K562 (cell line): Measurements from ENCODE around the gene SETMAR. TPM values are rescaled to one million over a fixed set of nuclear protein-coding genes. Genes with fewer than 3 reads are reported as not detected.
A peak's percentile ranks its signal among the peaks of the same experiment; 100 is the strongest.

Source experiments
- CBX5 ChIP-seq: IDR thresholded peaks from 2 replicates; pipeline ENCODE4 v1.6.1; 2014; ENCODE audit warnings: low read depth, borderline replicate concordance
- CXXC5 ChIP-seq: fragments of 250-450 bp; sonication (Bioruptor Pico); IDR thresholded peaks from 2 replicates; pipeline ENCODE4 v1.8.0; 2022; ENCODE audit warnings: inconsistent platforms, mild to moderate bottlenecking, moderate library complexity
- HNRNPL ChIP-seq: fragments of 200-400 bp; formaldehyde crosslinking; IDR thresholded peaks from 2 replicates; pipeline ENCODE4 v1.6.1; 2017; ENCODE audit warnings: low read depth, mild to moderate bottlenecking, low read length
- ILK ChIP-seq: fragments of 450-650 bp; IDR thresholded peaks from 2 replicates; pipeline ENCODE4 v1.6.1; 2016; ENCODE audit warnings: missing genetic modification characterization, low read depth, mild to moderate bottlenecking, missing compliant biosample characterization, moderate library complexity, borderline replicate concordance
- PHTF2 ChIP-seq: fragments of 250-450 bp; sonication (Bioruptor Pico); IDR thresholded peaks from 2 replicates; pipeline ENCODE4 v1.5.0; 2021; ENCODE audit warnings: mild to moderate bottlenecking
- POLR3G ChIP-seq: IDR thresholded peaks from 2 replicates; pipeline ENCODE4 v1.6.1; 2011; ENCODE audit not compliant: insufficient read length, insufficient replicate concordance; ENCODE audit errors: extremely low read depth
- SNIP1 ChIP-seq: fragments of 450-650 bp; IDR thresholded peaks from 2 replicates; pipeline ENCODE4 v1.7.1; 2017; ENCODE audit warnings: low read depth, mild to moderate bottlenecking
- SOX6 ChIP-seq: fragments of 450-650 bp; IDR thresholded peaks from 2 replicates; pipeline ENCODE4 v1.6.1; 2014; ENCODE audit warnings: mild to moderate bottlenecking
- ZNF444 ChIP-seq: fragments of 250-450 bp; sonication (Bioruptor Pico); IDR thresholded peaks from 2 replicates; pipeline ENCODE4 v1.4.0; 2020; ENCODE audit warnings: mild to moderate bottlenecking, moderate library complexity
- ZZZ3 ChIP-seq: fragments of 450-650 bp; IDR thresholded peaks from 2 replicates; pipeline ENCODE4 v1.6.1; 2016; ENCODE audit warnings: antibody characterized with exemption, mild to moderate bottlenecking, moderate library complexity
- polyA plus RNA-seq, 8 experiments: library from polyadenylated mRNA; depleted of rRNA in 4 of 8; stranded (reverse) in 5 of 8; unstranded in 3 of 8; fragments of >200 nt; fragmentation: Nextera tagmentation in 2 of 8; fragmentation: Illumina TruSeq in 1 of 8; extraction: Ambion mirVana in 2 of 8; extraction: Trizol in 1 of 8; gene quantifications; 2 replicates each; pipeline versions ENCODE4 v1.2.1 to v1.2.3, GENCODE V29; 2011 to 2014; ENCODE audit warnings: inconsistent platforms in 1 of 8, missing spikeins in 1 of 8
- total RNA-seq, 7 experiments: library from RNA; depleted of rRNA in 6 of 7; stranded (reverse); fragments of >200 nt in 6 of 7; fragmentation: Illumina TruSeq in 2 of 7; extraction: Trizol in 2 of 7; gene quantifications; 2 replicates each; pipeline versions ENCODE4 v1.2.1 to v1.2.3, GENCODE V29; 2011 to 2021; ENCODE audit warnings: low replicate concordance in 1 of 7
- TF ChIP-seq, protein P1 (sequence below): sonication (generic); formaldehyde crosslinking; IDR thresholded peaks from 2 replicates; pipeline ENCODE4 v1.8.0; 2022; ENCODE audit warnings: mild to moderate bottlenecking, low read depth, missing genetic modification reagents
- TF ChIP-seq, protein P2 (sequence below): fragments of 250-450 bp; sonication (Bioruptor Pico); IDR thresholded peaks from 2 replicates; pipeline ENCODE4 v1.8.0; 2022; ENCODE audit warnings: moderate library complexity, mild to moderate bottlenecking, inconsistent platforms
- TF ChIP-seq, protein P3 (sequence below): fragments of 450-650 bp; IDR thresholded peaks from 2 replicates; pipeline ENCODE4 v1.6.1; 2016; ENCODE audit warnings: antibody characterized with exemption
- TF ChIP-seq, protein P4 (sequence below): fragments of 450-650 bp; IDR thresholded peaks from 2 replicates; pipeline ENCODE4 v1.6.1; 2018; ENCODE audit warnings: mild to moderate bottlenecking, low read depth; ENCODE audit not compliant: partially characterized antibody
- TF ChIP-seq, protein P5 (sequence below): fragments of 250-450 bp; sonication (Bioruptor Pico); IDR thresholded peaks from 2 replicates; pipeline ENCODE4 v1.4.0; 2020

Gene SETMAR
- total and polyA plus RNA-seq, 9 of the 15 experiments (the other 6 are each of a cell fraction or from before 2014, with no cell fraction given), result 5.5 to 25.1 (median 18.2) TPM

DNA sequence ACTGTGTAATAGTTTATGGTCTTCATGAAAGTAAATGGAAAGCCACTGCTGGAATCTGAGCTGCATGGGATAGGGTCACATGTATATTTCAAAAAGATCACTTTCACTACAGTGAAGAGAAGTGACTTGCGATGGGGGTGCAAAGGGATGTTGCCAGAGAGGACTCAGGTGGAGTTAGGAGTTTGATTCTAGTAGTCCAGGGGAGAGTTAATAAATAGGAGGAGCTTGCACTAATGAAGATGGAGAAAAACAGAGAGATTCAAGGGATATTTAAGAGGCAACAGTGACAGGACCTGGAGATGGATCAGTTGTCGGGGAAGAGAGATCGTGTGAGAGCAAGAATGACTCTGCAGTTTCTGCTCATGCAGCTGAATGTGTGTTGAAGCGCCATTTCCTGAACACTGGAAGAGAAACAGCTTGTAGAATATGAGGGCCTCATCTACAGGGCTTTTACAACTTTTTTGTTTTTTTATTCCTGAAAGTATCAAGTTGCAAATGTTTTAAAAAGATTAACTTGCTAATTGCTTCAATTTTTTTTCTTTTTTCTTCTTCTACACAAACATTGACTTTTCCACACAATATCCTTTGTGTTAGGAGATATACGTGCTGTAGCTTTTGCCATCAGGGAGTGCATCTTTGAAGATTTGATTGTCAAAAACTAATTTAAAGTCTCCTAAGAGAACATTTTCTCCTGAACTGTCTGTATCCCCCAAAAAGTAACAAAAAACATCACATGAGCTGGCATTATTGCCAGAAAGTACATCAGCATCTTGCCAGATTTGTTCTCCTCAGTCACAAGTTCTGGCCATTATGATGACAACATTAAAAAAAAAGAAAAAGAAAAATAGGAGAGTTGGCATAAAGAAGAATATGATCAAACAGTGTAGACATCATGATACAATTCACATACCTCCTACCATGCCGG lies 37.5 kb downstream of the SETMAR start (continued):
- TF ChIP-seq CXXC5 (CRISPR knock-in tag) (peak; percentile 18; the same call in 1 of the 2 replicates), POLR3G (no peak), ZZZ3 (no peak), ILK (tag) (no peak), SOX6 (peak; percentile 23; the same call in 1 of the 2 replicates), ZNF444 (no peak), SNIP1 (no peak), PHTF2 (CRISPR knock-in tag) (no peak), HNRNPL (no peak), CBX5 (no peak)
- TF ChIP-seq, protein P1, sequence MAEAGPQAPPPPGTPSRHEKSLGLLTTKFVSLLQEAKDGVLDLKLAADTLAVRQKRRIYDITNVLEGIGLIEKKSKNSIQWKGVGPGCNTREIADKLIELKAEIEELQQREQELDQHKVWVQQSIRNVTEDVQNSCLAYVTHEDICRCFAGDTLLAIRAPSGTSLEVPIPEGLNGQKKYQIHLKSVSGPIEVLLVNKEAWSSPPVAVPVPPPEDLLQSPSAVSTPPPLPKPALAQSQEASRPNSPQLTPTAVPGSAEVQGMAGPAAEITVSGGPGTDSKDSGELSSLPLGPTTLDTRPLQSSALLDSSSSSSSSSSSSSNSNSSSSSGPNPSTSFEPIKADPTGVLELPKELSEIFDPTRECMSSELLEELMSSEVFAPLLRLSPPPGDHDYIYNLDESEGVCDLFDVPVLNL (CRISPR knock-in tag), result no peak
- TF ChIP-seq, protein P2, sequence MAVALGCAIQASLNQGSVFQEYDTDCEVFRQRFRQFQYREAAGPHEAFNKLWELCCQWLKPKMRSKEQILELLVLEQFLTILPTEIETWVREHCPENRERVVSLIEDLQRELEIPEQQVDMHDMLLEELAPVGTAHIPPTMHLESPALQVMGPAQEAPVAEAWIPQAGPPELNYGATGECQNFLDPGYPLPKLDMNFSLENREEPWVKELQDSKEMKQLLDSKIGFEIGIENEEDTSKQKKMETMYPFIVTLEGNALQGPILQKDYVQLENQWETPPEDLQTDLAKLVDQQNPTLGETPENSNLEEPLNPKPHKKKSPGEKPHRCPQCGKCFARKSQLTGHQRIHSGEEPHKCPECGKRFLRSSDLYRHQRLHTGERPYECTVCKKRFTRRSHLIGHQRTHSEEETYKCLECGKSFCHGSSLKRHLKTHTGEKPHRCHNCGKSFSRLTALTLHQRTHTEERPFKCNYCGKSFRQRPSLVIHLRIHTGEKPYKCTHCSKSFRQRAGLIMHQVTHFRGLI (CRISPR knock-in tag), result 0 out of 2 replicates have a peak, but pooled peaks have one; percentile 29
- TF ChIP-seq, protein P3, sequence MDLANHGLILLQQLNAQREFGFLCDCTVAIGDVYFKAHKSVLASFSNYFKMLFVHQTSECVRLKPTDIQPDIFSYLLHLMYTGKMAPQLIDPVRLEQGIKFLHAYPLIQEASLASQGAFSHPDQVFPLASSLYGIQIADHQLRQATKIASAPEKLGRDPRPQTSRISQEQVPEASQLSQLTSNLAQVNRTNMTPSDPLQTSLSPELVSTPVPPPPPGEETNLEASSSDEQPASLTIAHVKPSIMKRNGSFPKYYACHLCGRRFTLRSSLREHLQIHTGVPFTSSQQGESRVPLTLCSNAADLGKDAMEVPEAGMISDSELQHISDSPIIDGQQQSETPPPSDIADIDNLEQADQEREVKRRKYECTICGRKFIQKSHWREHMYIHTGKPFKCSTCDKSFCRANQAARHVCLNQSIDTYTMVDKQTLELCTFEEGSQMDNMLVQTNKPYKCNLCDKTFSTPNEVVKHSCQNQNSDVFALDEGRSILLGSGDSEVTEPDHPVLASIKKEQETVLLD, result no peak
- TF ChIP-seq, protein P4, sequence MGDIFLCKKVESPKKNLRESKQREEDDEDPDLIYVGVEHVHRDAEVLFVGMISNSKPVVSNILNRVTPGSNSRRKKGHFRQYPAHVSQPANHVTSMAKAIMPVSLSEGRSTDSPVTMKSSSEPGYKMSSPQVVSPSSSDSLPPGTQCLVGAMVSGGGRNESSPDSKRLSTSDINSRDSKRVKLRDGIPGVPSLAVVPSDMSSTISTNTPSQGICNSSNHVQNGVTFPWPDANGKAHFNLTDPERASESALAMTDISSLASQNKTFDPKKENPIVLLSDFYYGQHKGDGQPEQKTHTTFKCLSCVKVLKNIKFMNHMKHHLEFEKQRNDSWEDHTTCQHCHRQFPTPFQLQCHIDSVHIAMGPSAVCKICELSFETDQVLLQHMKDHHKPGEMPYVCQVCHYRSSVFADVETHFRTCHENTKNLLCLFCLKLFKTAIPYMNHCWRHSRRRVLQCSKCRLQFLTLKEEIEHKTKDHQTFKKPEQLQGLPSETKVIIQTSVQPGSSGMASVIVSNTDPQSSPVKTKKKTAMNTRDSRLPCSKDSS, result no peak
- TF ChIP-seq, protein P5, sequence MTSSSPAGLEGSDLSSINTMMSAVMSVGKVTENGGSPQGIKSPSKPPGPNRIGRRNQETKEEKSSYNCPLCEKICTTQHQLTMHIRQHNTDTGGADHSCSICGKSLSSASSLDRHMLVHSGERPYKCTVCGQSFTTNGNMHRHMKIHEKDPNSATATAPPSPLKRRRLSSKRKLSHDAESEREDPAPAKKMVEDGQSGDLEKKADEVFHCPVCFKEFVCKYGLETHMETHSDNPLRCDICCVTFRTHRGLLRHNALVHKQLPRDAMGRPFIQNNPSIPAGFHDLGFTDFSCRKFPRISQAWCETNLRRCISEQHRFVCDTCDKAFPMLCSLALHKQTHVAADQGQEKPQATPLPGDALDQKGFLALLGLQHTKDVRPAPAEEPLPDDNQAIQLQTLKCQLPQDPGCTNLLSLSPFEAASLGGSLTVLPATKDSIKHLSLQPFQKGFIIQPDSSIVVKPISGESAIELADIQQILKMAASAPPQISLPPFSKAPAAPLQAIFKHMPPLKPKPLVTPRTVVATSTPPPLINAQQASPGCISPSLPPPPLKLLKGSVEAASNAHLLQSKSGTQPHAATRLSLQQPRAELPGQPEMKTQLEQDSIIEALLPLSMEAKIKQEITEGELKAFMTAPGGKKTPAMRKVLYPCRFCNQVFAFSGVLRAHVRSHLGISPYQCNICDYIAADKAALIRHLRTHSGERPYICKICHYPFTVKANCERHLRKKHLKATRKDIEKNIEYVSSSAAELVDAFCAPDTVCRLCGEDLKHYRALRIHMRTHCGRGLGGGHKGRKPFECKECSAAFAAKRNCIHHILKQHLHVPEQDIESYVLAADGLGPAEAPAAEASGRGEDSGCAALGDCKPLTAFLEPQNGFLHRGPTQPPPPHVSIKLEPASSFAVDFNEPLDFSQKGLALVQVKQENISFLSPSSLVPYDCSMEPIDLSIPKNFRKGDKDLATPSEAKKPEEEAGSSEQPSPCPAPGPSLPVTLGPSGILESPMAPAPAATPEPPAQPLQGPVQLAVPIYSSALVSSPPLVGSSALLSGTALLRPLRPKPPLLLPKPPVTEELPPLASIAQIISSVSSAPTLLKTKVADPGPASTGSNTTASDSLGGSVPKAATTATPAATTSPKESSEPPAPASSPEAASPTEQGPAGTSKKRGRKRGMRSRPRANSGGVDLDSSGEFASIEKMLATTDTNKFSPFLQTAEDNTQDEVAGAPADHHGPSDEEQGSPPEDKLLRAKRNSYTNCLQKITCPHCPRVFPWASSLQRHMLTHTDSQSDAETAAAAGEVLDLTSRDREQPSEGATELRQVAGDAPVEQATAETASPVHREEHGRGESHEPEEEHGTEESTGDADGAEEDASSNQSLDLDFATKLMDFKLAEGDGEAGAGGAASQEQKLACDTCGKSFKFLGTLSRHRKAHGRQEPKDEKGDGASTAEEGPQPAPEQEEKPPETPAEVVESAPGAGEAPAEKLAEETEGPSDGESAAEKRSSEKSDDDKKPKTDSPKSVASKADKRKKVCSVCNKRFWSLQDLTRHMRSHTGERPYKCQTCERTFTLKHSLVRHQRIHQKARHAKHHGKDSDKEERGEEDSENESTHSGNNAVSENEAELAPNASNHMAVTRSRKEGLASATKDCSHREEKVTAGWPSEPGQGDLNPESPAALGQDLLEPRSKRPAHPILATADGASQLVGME (CRISPR knock-in tag), result no peak
